ENCODE data around the gene VAPA. TPM values are rescaled to one million over a fixed set of nuclear protein-coding genes. Genes with fewer than 3 reads are reported as not detected.
A peak's percentile ranks its signal among the peaks of the same experiment; 100 is the strongest.

The VAPA gene
- total and polyA plus RNA-seq, 10 of the 15 experiments (the other 5 are each of a cell fraction or from before 2014, with no cell fraction given) = 70.9 to 252 (median 166) TPM

DNA sequence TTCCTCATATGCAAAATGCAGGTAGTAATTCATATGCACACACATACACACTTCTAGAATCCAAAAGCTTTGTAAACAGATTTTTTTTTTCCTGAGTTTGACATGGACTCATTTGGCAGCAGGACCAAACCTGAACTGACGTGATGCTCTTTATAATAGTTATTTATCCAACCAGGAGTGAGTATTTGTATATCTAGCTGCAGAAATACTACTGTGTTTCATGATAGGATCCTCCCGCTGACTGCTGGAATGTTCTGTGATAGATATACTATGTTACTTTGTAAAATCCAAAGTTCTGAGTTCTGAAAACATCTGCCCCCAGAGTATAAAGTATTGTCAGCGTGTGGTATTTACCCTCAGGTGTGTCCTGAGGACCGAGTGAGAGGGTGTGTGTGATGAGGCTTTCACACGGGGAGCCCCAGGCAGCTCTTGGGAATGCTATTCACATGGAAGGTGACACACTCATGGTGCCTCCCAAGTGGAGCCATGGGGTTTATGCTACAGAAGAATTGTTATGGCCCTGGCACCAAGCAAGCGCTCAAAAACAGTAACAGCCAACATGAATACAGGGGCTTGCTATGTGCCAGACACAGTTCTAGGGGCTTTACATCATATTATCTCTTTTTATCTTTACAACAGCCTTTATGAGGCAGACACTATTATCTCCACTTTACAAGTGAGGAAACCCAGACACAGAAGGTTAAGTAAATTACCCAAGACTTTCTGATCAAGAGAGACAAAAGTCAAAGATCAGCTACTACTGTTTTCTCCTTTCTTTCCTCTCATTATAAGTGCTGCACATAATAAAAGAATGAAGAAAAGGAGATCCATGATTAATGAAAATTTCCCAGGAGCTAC lies 44.7 kb upstream of the VAPA start:
- FAIRE-seq = peak; percentile 13
- RAD21 ChIA-PET (ENCODE audit: unreplicated experiment) = no interaction called here

More for the DNA sequence above, 44.7 kb upstream of the VAPA start:
- intact Hi-C loops (cut with micrococcal nuclease; ENCODE audit: unreplicated experiment) (no loop called here), in situ Hi-C loops (cut with MboI) (no loop called here)
- SMC1A ChIA-PET (ENCODE audit: uncharacterized antibody, unreplicated experiment) = interaction anchor here (0.5 to 1.2 kb wide), 3 partner anchors 7 to 39 kb away, joined by 3 to 5 read pairs (median 3); no protein-coding TSS in a partner anchor
- TF ChIP-seq TAF1 (IDR thresholded peaks at IDR 0.05; ENCODE audit: borderline replicate concordance, low read depth, low read length) (no peak), TCF7 (IDR thresholded peaks at IDR 0.05; ENCODE audit: borderline replicate concordance) (no peak), MXI1 (IDR thresholded peaks at IDR 0.05; ENCODE audit: low read depth, low read length) (no peak), NFIC (IDR thresholded peaks at IDR 0.05; ENCODE audit: low read depth, low read length) (no peak), SMAD1 (IDR thresholded peaks at IDR 0.05; ENCODE audit: low read depth, partially characterized antibody) (no peak), STAT1 (conservative IDR thresholded peaks at IDR 0.05) (no peak)
- TF ChIP-seq, protein P1, sequence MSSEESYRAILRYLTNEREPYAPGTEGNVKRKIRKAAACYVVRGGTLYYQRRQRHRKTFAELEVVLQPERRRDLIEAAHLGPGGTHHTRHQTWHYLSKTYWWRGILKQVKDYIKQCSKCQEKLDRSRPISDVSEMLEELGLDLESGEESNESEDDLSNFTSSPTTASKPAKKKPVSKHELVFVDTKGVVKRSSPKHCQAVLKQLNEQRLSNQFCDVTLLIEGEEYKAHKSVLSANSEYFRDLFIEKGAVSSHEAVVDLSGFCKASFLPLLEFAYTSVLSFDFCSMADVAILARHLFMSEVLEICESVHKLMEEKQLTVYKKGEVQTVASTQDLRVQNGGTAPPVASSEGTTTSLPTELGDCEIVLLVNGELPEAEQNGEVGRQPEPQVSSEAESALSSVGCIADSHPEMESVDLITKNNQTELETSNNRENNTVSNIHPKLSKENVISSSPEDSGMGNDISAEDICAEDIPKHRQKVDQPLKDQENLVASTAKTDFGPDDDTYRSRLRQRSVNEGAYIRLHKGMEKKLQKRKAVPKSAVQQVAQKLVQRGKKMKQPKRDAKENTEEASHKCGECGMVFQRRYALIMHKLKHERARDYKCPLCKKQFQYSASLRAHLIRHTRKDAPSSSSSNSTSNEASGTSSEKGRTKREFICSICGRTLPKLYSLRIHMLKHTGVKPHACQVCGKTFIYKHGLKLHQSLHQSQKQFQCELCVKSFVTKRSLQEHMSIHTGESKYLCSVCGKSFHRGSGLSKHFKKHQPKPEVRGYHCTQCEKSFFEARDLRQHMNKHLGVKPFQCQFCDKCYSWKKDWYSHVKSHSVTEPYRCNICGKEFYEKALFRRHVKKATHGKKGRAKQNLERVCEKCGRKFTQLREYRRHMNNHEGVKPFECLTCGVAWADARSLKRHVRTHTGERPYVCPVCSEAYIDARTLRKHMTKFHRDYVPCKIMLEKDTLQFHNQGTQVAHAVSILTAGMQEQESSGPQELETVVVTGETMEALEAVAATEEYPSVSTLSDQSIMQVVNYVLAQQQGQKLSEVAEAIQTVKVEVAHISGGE (CRISPR knock-in tag; IDR thresholded peaks at IDR 0.05) = no peak
- TF ChIP-seq, protein P2, sequence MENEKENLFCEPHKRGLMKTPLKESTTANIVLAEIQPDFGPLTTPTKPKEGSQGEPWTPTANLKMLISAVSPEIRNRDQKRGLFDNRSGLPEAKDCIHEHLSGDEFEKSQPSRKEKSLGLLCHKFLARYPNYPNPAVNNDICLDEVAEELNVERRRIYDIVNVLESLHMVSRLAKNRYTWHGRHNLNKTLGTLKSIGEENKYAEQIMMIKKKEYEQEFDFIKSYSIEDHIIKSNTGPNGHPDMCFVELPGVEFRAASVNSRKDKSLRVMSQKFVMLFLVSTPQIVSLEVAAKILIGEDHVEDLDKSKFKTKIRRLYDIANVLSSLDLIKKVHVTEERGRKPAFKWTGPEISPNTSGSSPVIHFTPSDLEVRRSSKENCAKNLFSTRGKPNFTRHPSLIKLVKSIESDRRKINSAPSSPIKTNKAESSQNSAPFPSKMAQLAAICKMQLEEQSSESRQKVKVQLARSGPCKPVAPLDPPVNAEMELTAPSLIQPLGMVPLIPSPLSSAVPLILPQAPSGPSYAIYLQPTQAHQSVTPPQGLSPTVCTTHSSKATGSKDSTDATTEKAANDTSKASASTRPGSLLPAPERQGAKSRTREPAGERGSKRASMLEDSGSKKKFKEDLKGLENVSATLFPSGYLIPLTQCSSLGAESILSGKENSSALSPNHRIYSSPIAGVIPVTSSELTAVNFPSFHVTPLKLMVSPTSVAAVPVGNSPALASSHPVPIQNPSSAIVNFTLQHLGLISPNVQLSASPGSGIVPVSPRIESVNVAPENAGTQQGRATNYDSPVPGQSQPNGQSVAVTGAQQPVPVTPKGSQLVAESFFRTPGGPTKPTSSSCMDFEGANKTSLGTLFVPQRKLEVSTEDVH (IDR thresholded peaks at IDR 0.05; ENCODE audit: low read depth, partially characterized antibody) = no peak
- H3K36me3 ChIP-seq (ENCODE audit: control insufficient read depth in 2 of 2, insufficient read depth in 2 of 2, low read length in 1 of 2) = no peaks in the 10 kb centered on the region
- no peaks in the 10 kb centered on the region for H3K27me3 ChIP-seq (replicated peaks in 1 of 2; ENCODE audit: control insufficient read depth in 2 of 2, insufficient read depth in 2 of 2, low read length in 1 of 2)
- no peak overlapping the region for H2AFZ ChIP-seq (ENCODE audit: control insufficient read depth, low read depth, low read length)
- peaks cover 11% of the 10 kb centered on the region for H3K4me1 ChIP-seq (ENCODE audit: control insufficient read depth, insufficient read depth, low read length)
- no peak overlapping the region for H3K9ac ChIP-seq (ENCODE audit: control insufficient read depth, insufficient read depth, low read length)
- peaks cover 9% of the 10 kb centered on the region; the same call in 2 of the 3 replicates for H3K9me3 ChIP-seq (replicated peaks; ENCODE audit: control insufficient read depth, insufficient read depth, low read length)
- H4K20me1 ChIP-seq (ENCODE audit: control insufficient read depth, insufficient read depth) = no peaks in the 10 kb centered on the region
- H3K79me2 ChIP-seq (ENCODE audit: control insufficient read depth, insufficient read depth, low read length) = no peaks in the 10 kb centered on the region
- ATAC-seq (no peak), DNase-seq (ENCODE audit: low read depth, low spot score) (no peak)
- BruUV-seq (replicated peaks) = no TSS peak
- 73% methylated on average over 6 of the region's 6 CpGs for WGBS (ENCODE audit: insufficient coverage, insufficient replicate concordance, low lambda C conversion rate, missing lambda C conversion rate)
- POLR2A ChIA-PET = interaction anchor here (0.6 to 0.8 kb wide), 2 partner anchors 258 to 551 kb away, joined by 3 to 4 read pairs; no protein-coding TSS in a partner anchor
- no peak overlapping the region for H3K4me3 ChIP-seq
- CTCF ChIA-PET = no interaction called here
- H3K27ac ChIP-seq (ENCODE audit: control insufficient read depth, insufficient read depth) = no peak overlapping the region
- H3K4me2 ChIP-seq (ENCODE audit: control insufficient read depth, insufficient read depth) = no peak overlapping the region

Data from GM12878 (cell line).